ENCODE results near the gene TMSB15C.
"Not testable (repeated sequence)": the region's sequence is repeated elsewhere in the genome, so short reads cannot be mapped to it uniquely, and the experiment has no call there.

The TMSB15C gene

DNA sequence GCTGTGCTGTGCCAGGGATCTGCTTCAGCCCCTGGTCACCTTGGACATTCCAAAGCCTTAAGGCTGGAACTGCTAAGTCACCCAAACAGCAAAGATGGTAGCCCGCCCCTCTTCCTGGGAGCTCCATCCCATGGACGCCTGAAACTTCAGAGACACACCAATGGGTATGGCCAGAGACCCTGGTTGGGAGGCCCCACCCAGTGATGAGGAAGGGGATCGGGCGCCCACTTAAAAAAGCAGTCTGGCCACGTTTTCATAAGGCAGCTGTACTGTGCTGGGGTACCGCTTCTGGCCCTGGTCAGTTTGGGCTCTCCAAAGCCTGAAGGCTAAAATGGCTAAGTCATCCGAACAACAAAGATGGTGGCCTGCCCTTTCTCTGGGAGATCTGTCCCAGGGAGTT is 9.4 kb upstream of the TMSB15C start:
- in situ Hi-C loops (cut with MboI; ENCODE audit: low pct_unique_long_range_greater_than_20kb, low sequenced_read_pairs, unreplicated experiment): no loop called here
- DNase-seq (ENCODE audit: low spot score): no peak

DNA sequence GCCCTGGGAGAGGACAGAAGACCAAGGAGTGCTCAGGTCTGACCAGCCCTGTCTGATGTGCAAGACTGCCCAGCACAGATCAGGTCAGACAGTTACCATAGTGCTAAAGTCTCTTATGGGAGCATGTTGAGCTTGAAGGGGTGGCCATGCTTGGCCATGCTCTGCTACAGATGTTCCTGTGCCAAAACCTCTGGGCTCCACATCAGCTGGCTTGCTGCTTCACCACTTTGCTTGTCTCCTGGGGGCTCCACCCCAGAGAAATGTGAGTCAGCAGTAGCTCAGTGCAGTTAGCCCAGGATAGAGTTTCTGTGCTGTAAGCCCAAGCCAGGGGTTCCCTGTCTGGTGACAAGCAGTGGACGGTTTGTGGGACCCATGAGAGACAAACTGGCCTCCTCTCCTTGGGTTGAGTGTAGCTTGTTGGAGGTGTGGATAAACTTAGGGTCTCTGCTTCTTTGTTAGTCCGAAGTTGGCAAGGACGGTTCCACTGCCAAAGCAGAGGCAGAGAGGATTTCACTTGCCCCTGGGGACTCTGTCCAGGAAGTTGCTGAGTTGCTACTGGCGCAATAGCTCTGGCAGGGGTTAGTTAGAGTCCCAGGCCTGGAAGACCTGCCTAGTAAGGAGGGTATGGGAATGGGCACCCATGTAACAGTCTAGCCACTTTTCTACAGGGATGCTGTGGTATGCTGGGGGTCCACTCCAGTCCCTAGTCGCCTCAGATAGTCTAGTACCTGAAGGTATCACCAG is 8.7 kb upstream of the TMSB15C start:
- in situ Hi-C loops (cut with MboI; ENCODE audit: low pct_unique_long_range_greater_than_20kb, low sequenced_read_pairs, unreplicated experiment): no loop called here
- TF ChIP-seq, protein P1, sequence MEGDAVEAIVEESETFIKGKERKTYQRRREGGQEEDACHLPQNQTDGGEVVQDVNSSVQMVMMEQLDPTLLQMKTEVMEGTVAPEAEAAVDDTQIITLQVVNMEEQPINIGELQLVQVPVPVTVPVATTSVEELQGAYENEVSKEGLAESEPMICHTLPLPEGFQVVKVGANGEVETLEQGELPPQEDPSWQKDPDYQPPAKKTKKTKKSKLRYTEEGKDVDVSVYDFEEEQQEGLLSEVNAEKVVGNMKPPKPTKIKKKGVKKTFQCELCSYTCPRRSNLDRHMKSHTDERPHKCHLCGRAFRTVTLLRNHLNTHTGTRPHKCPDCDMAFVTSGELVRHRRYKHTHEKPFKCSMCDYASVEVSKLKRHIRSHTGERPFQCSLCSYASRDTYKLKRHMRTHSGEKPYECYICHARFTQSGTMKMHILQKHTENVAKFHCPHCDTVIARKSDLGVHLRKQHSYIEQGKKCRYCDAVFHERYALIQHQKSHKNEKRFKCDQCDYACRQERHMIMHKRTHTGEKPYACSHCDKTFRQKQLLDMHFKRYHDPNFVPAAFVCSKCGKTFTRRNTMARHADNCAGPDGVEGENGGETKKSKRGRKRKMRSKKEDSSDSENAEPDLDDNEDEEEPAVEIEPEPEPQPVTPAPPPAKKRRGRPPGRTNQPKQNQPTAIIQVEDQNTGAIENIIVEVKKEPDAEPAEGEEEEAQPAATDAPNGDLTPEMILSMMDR (IDR thresholded peaks at IDR 0.05; ENCODE audit: extremely low read depth, insufficient read depth, missing control alignments): no peak
- DNase-seq (ENCODE audit: low spot score): no peak

More for the DNA sequence above, 9.4 kb upstream of the TMSB15C start:
- TF ChIP-seq, protein P1 (IDR thresholded peaks at IDR 0.05; ENCODE audit: extremely low read depth, insufficient read depth, missing control alignments): no peak

DNA sequence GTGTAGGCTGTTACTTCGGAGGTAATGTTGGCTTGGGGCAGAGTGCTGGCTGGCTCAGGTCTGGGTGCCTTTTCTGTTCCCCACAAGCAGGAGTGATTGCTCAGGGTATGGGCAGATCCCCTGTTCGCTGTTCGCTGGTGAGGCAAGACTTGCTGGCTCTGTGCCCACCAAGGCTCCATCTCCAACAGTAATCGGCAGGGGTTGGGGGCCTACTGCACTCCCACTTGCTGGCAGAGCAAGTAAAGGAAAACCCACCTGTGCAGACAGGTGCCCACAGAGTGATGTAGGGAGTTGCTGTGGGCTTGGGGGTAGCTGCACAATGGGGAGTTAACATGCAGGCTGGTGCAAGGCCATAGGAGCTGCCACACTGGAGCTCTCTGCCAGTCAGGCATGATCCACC is 8.0 kb upstream of the TMSB15C start:
- TF ChIP-seq, protein P1 (IDR thresholded peaks at IDR 0.05; ENCODE audit: extremely low read depth, insufficient read depth, missing control alignments): no peak
- no peak for DNase-seq (ENCODE audit: low spot score)
- in situ Hi-C loops (cut with MboI; ENCODE audit: low pct_unique_long_range_greater_than_20kb, low sequenced_read_pairs, unreplicated experiment): no loop called here

DNA sequence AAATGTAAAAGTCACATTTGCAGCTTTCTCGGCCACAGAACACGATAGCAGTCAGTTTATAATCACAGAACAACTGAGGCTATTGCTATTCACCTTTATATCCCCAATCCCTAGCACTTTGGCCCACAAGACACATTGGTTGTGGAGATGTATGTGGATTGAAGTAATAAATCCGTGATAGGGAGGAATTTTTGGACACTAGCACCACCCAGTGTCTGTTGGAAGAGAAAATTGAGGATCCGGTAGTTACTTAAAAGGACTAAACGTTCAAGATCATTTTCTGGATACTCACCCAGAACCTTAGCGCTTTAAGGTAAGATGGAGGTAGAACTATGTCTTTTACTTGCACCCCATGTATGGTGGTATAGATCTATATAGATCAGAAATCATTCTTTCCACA is 1.8 kb upstream of the TMSB15C start:
- DNase-seq (ENCODE audit: low spot score); in situ Hi-C loops (cut with MboI; ENCODE audit: low pct_unique_long_range_greater_than_20kb, low sequenced_read_pairs, unreplicated experiment): not testable (repeated sequence)

DNA sequence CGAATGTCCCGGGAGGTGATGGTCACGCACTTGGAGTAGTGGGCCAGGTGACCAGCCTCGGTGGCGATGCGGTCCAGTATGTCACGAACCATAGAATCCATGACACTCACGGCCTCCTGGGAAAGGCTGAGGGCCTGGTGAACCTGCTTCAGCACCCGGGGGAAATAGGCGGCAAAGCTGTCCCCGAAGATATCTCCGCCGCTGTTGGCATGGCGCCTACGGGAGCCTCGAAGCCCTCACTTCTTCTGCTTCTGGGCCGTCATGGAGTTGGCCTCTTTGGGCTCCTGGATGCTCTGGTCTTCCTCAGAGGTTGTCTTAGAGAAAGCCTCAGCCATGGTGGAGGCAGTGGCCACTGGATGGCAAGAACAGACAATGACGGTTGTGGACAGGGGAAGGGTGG is 13.4 kb downstream of the TMSB15C start:
- in situ Hi-C loops (cut with MboI; ENCODE audit: low pct_unique_long_range_greater_than_20kb, low sequenced_read_pairs, unreplicated experiment); DNase-seq (ENCODE audit: low spot score): not testable (repeated sequence)

DNA sequence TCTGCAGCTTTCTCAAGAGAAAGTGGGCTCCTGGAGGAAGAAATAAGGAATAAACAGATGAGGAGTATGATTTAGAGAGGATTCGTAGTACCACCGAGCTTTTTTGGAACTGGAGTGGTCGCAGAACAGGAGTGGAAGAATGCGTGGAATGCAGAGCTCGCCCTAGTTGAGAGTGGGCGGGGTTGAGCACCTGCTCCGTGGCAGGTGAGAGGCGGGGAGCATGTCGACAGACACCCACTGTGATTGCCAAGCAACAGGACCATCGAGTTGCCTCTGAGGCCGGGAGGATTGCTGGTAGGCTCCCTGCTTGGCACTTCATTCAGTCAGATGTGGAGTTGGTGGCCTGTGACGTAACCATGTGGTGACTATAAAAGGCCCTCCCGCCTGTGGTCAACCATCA is 21.1 kb downstream of the TMSB15C start:
- in situ Hi-C loops (cut with MboI; ENCODE audit: low pct_unique_long_range_greater_than_20kb, low sequenced_read_pairs, unreplicated experiment); DNase-seq (ENCODE audit: low spot score): not testable (repeated sequence)

DNA sequence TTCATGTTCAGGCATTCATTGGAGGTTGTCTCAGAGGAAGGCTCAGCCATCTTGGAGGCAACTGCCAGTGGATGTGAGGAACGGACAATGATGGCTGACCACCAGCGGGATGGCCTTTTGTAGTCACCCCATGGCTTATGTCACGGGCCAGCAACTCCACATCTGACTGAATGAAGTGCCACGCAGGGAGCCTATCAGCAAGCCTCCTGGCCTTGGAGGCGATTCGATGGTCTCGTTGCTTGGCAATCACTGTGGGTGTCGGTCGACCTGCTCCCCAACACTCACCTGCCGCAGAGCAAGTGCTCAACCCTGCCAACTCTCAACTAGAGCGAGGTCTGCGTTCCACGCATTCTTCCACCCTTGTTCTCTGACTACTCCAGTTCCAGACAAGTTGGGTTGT is 28.9 kb downstream of the TMSB15C start:
- no peak for DNase-seq (ENCODE audit: low spot score)
- in situ Hi-C loops (cut with MboI; ENCODE audit: low pct_unique_long_range_greater_than_20kb, low sequenced_read_pairs, unreplicated experiment): no loop called here
- TF ChIP-seq, protein P1 (IDR thresholded peaks at IDR 0.05; ENCODE audit: extremely low read depth, insufficient read depth, missing control alignments): no peak

DNA sequence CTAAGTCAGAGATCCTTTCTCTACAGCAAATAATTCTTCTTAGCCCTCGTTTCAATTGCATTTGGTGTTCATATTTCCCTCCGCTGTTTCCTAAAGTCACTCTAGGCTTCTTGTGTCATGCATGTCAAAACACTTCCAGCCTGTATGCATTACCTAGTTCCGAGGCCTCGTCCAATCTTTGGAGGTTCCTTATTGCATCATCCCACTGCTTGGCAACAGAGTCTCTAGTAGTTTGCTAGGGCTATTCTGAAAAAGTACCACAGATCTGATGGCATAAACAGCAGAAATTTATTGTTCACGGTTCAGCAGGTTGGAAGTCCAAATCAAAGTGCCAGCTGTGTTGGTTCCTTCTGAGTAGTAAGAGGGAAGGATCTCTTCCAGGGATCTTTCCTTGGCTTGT is 30.4 kb downstream of the TMSB15C start:
- DNase-seq (ENCODE audit: low spot score): no peak
- TF ChIP-seq, protein P1 (IDR thresholded peaks at IDR 0.05; ENCODE audit: extremely low read depth, insufficient read depth, missing control alignments): no peak
- in situ Hi-C loops (cut with MboI; ENCODE audit: low pct_unique_long_range_greater_than_20kb, low sequenced_read_pairs, unreplicated experiment): no loop called here

Measured in GM13977 (cell line).